ENCODE results near the gene PNKP.

GRCh38 chr19:49887037-49887664 is 19.8 kb upstream of the PNKP start:
- TF ChIP-seq ZNF232 (CRISPR knock-in tag; IDR thresholded peaks at IDR 0.05) (no peak), CREB1 (CRISPR knock-in tag; IDR thresholded peaks at IDR 0.05) (no peak), ZNF121 (CRISPR knock-in tag; IDR thresholded peaks at IDR 0.05) (no peak), USF2 (CRISPR knock-in tag; IDR thresholded peaks at IDR 0.05) (no peak), FOXP4 (CRISPR knock-in tag; IDR thresholded peaks at IDR 0.05) (no peak), SMAD4 (CRISPR knock-in tag; IDR thresholded peaks at IDR 0.05) (no peak), ATF1 (CRISPR knock-in tag; IDR thresholded peaks at IDR 0.05) (no peak)
- TF ChIP-seq, protein P1, sequence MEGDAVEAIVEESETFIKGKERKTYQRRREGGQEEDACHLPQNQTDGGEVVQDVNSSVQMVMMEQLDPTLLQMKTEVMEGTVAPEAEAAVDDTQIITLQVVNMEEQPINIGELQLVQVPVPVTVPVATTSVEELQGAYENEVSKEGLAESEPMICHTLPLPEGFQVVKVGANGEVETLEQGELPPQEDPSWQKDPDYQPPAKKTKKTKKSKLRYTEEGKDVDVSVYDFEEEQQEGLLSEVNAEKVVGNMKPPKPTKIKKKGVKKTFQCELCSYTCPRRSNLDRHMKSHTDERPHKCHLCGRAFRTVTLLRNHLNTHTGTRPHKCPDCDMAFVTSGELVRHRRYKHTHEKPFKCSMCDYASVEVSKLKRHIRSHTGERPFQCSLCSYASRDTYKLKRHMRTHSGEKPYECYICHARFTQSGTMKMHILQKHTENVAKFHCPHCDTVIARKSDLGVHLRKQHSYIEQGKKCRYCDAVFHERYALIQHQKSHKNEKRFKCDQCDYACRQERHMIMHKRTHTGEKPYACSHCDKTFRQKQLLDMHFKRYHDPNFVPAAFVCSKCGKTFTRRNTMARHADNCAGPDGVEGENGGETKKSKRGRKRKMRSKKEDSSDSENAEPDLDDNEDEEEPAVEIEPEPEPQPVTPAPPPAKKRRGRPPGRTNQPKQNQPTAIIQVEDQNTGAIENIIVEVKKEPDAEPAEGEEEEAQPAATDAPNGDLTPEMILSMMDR (IDR thresholded peaks at IDR 0.05) = no peak
- TF ChIP-seq, protein P2, sequence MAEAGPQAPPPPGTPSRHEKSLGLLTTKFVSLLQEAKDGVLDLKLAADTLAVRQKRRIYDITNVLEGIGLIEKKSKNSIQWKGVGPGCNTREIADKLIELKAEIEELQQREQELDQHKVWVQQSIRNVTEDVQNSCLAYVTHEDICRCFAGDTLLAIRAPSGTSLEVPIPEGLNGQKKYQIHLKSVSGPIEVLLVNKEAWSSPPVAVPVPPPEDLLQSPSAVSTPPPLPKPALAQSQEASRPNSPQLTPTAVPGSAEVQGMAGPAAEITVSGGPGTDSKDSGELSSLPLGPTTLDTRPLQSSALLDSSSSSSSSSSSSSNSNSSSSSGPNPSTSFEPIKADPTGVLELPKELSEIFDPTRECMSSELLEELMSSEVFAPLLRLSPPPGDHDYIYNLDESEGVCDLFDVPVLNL (CRISPR knock-in tag; IDR thresholded peaks at IDR 0.05; ENCODE audit: borderline replicate concordance, low read depth) = no peak
